Thyroid gland (tissue), 4 donors: ENCODE measurements around the gene CDC14B.

Experiments used
- POLR2A ChIP-seq, 2 donors: fragments of 450-650 bp; IDR thresholded peaks; one replicate each; pipeline ENCODE4 v1.6.1; 2017; ENCODE audit warnings: antibody characterized with exemption in 2 of 2, mild to moderate bottlenecking in 2 of 2, moderate library complexity in 1 of 2
- TF ChIP-seq, protein P1 (sequence below), 6 experiments: fragments of 200-600 bp in 3 of 6; fragments of 450-650 bp in 3 of 6; sonication (generic) in 3 of 6; IDR thresholded peaks; one replicate each; pipeline ENCODE4 v1.5.1; 2016 to 2019; ENCODE audit warnings: antibody characterized with exemption in 6 of 6, mild to moderate bottlenecking in 2 of 6, inconsistent platforms in 1 of 6, moderate library complexity in 1 of 6

GRCh38 chr9:96649620-96650324, 30.1 kb upstream of the CDC14B start:
- TF ChIP-seq, protein P1, sequence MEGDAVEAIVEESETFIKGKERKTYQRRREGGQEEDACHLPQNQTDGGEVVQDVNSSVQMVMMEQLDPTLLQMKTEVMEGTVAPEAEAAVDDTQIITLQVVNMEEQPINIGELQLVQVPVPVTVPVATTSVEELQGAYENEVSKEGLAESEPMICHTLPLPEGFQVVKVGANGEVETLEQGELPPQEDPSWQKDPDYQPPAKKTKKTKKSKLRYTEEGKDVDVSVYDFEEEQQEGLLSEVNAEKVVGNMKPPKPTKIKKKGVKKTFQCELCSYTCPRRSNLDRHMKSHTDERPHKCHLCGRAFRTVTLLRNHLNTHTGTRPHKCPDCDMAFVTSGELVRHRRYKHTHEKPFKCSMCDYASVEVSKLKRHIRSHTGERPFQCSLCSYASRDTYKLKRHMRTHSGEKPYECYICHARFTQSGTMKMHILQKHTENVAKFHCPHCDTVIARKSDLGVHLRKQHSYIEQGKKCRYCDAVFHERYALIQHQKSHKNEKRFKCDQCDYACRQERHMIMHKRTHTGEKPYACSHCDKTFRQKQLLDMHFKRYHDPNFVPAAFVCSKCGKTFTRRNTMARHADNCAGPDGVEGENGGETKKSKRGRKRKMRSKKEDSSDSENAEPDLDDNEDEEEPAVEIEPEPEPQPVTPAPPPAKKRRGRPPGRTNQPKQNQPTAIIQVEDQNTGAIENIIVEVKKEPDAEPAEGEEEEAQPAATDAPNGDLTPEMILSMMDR (IDR thresholded peaks at IDR 0.05), result no peak
- no peak for TF ChIP-seq POLR2A (IDR thresholded peaks at IDR 0.05)
